ENCODE data around the gene FAM89A. TPM values are rescaled to one million over a fixed set of nuclear protein-coding genes. Genes with fewer than 3 reads are reported as not detected.

Gene FAM89A
- total and polyA plus RNA-seq, 9 of the 15 experiments (the other 6 are each of a cell fraction or from before 2014, with no cell fraction given), result 8.7 to 66.2 (median 43.3) TPM

DNA sequence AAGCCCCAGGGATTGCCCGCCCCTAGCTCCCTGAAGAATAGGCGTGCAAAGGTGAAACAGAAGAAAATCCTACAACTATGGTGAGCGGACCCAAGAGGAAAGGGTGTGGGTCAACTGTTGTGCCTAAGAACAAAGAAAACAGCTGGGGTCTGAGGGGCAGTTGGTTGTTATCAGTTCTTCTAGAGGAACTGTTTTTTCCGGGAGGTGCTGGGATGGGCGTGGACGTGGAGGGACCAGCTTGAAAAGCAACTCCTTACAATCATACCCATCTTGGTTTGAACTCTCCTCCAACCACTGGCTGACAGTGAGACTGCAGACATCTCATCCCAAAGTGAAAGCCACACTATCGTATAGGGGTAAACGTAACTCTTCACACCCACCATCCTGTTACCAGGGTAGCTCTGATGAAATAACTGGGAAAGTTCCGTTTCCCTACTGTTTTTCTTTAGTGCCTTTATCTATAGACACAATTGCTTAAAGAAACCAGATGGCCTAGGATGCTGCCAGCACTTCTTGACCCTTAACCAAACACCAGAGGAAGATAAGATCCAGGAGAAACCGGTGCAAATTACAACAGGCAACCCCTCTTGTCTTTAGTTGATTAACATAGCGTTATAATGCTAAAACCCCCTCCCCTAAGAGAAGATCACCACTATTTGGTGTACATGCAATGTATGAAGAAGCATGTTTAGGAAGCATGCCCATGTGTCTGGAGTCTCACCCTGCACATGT, 25.6 kb upstream of the FAM89A start (continued):
- TF ChIP-seq, protein P1, sequence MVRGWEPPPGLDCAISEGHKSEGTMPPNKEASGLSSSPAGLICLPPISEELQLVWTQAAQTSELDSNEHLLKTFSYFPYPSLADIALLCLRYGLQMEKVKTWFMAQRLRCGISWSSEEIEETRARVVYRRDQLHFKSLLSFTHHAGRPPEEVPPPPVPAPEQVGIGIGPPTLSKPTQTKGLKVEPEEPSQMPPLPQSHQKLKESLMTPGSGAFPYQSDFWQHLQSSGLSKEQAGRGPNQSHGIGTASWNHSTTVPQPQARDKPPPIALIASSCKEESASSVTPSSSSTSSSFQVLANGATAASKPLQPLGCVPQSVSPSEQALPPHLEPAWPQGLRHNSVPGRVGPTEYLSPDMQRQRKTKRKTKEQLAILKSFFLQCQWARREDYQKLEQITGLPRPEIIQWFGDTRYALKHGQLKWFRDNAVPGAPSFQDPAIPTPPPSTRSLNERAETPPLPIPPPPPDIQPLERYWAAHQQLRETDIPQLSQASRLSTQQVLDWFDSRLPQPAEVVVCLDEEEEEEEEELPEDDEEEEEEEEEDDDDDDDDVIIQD (CRISPR knock-in tag; IDR thresholded peaks at IDR 0.05), result no peak
- TF ChIP-seq SOX6 (IDR thresholded peaks at IDR 0.05) (peak; percentile 93), ZNF830 (CRISPR knock-in tag; IDR thresholded peaks at IDR 0.05) (no peak), CBX1 (IDR thresholded peaks at IDR 0.05; ENCODE audit: low read depth) (0 out of 2 replicates have a peak, but pooled peaks have one; percentile 7), ZNF408 (CRISPR knock-in tag; IDR thresholded peaks at IDR 0.05; ENCODE audit: low read depth) (no peak), RFX7 (CRISPR knock-in tag; IDR thresholded peaks at IDR 0.05) (no peak), DIDO1 (tag; IDR thresholded peaks at IDR 0.05; ENCODE audit: low read depth) (no peak), FOXP1 (CRISPR knock-in tag; IDR thresholded peaks at IDR 0.05) (no peak), ZNF75A (CRISPR knock-in tag; IDR thresholded peaks at IDR 0.05) (no peak), TBP (optimal IDR thresholded peaks at IDR 0.05; ENCODE audit: low read depth, low read length) (no peak), KLF10 (CRISPR knock-in tag; IDR thresholded peaks at IDR 0.05) (no peak), ZEB2 (IDR thresholded peaks at IDR 0.05) (peak; percentile 56), ZC3H11A (IDR thresholded peaks at IDR 0.05; ENCODE audit: low read depth, low read length) (no peak), MTA2 (IDR thresholded peaks at IDR 0.05; ENCODE audit: low read depth) (peak; percentile 59), ATF1 (CRISPR knock-in tag; IDR thresholded peaks at IDR 0.05) (no peak), ATF1 (tag; IDR thresholded peaks at IDR 0.05) (peak; percentile 58), FOSL1 (tag; conservative IDR thresholded peaks at IDR 0.05) (0 out of 2 replicates have a peak, but pooled peaks have one; percentile 15), POLR2A (conservative IDR thresholded peaks at IDR 0.05) (no peak), IRF2 (CRISPR knock-in tag; IDR thresholded peaks at IDR 0.05) (no peak), POLR2G (IDR thresholded peaks at IDR 0.05; ENCODE audit: low read depth, low read length) (no peak)
- TF ChIP-seq, protein P2, sequence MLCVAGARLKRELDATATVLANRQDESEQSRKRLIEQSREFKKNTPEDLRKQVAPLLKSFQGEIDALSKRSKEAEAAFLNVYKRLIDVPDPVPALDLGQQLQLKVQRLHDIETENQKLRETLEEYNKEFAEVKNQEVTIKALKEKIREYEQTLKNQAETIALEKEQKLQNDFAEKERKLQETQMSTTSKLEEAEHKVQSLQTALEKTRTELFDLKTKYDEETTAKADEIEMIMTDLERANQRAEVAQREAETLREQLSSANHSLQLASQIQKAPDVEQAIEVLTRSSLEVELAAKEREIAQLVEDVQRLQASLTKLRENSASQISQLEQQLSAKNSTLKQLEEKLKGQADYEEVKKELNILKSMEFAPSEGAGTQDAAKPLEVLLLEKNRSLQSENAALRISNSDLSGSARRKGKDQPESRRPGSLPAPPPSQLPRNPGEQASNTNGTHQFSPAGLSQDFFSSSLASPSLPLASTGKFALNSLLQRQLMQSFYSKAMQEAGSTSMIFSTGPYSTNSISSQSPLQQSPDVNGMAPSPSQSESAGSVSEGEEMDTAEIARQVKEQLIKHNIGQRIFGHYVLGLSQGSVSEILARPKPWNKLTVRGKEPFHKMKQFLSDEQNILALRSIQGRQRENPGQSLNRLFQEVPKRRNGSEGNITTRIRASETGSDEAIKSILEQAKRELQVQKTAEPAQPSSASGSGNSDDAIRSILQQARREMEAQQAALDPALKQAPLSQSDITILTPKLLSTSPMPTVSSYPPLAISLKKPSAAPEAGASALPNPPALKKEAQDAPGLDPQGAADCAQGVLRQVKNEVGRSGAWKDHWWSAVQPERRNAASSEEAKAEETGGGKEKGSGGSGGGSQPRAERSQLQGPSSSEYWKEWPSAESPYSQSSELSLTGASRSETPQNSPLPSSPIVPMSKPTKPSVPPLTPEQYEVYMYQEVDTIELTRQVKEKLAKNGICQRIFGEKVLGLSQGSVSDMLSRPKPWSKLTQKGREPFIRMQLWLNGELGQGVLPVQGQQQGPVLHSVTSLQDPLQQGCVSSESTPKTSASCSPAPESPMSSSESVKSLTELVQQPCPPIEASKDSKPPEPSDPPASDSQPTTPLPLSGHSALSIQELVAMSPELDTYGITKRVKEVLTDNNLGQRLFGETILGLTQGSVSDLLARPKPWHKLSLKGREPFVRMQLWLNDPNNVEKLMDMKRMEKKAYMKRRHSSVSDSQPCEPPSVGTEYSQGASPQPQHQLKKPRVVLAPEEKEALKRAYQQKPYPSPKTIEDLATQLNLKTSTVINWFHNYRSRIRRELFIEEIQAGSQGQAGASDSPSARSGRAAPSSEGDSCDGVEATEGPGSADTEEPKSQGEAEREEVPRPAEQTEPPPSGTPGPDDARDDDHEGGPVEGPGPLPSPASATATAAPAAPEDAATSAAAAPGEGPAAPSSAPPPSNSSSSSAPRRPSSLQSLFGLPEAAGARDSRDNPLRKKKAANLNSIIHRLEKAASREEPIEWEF (CRISPR knock-in tag; IDR thresholded peaks at IDR 0.05), result no peak
- TF ChIP-seq, protein P3, sequence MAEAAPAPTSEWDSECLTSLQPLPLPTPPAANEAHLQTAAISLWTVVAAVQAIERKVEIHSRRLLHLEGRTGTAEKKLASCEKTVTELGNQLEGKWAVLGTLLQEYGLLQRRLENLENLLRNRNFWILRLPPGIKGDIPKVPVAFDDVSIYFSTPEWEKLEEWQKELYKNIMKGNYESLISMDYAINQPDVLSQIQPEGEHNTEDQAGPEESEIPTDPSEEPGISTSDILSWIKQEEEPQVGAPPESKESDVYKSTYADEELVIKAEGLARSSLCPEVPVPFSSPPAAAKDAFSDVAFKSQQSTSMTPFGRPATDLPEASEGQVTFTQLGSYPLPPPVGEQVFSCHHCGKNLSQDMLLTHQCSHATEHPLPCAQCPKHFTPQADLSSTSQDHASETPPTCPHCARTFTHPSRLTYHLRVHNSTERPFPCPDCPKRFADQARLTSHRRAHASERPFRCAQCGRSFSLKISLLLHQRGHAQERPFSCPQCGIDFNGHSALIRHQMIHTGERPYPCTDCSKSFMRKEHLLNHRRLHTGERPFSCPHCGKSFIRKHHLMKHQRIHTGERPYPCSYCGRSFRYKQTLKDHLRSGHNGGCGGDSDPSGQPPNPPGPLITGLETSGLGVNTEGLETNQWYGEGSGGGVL (CRISPR knock-in tag; IDR thresholded peaks at IDR 0.05), result no peak

Measured in K562 (cell line).